Keratinocyte (primary cell): ENCODE results near the gene RASSF9. TPM values are rescaled to one million over a fixed set of nuclear protein-coding genes. Genes with fewer than 3 reads are reported as not detected.
A peak's percentile ranks its signal among the peaks of the same experiment; 100 is the strongest.

Experiments used
- DNase-seq: peaks from one replicate; pipeline ENCODE4 v3.0.0-alpha.2; 2011; ENCODE audit warnings: low read depth, missing footprints, low spot score
- FAIRE-seq: peaks from 2 replicates; lab custom pipeline; 2011; peaks lifted over from hg19 to GRCh38; lab: Jason Lieb, UNC
- H2AFZ ChIP-seq: 2 replicates; pipeline ENCODE4 v1.6.0; 2012; ENCODE audit warnings: low read length, control low read depth, inconsistent platforms; ENCODE audit not compliant: control insufficient read depth
- H3K27ac ChIP-seq: 2 replicates; pipeline ENCODE4 v1.5.1; 2011; ENCODE audit warnings: low read length; ENCODE audit not compliant: control insufficient read depth, insufficient read depth
- H3K27me3 ChIP-seq: 3 replicates; pipeline ENCODE4 v1.6.0; 2011; ENCODE audit warnings: low read length; ENCODE audit not compliant: control insufficient read depth, insufficient read depth; ENCODE audit errors: extremely low read depth
- H3K36me3 ChIP-seq, 2 experiments: 2 replicates in 1 of 2; 3 replicates in 1 of 2; pipeline ENCODE4 v1.5.1; 2011; ENCODE audit warnings: low read length in 2 of 2, mild to moderate bottlenecking in 1 of 2; ENCODE audit not compliant: control insufficient read depth in 2 of 2, insufficient read depth in 2 of 2; ENCODE audit errors: extremely low read depth in 1 of 2
- H3K4me1 ChIP-seq: 3 replicates; pipeline ENCODE4 v1.5.1; 2011; ENCODE audit warnings: low read length; ENCODE audit not compliant: control insufficient read depth, insufficient read depth; ENCODE audit errors: extremely low read depth
- H3K4me2 ChIP-seq: 3 replicates; pipeline ENCODE4 v1.6.0; 2011; ENCODE audit warnings: low read depth, low read length; ENCODE audit not compliant: control insufficient read depth, insufficient read depth; ENCODE audit errors: extremely low read depth
- H3K4me3 ChIP-seq, 3 experiments: fragments of 200-600 bp in 1 of 3; sonication (generic) in 1 of 3; 2 replicates in 2 of 3; 3 replicates in 1 of 3; pipeline ENCODE4 v1.5.1; 2011 to 2016; ENCODE audit warnings: low read length in 3 of 3, mild to moderate bottlenecking in 3 of 3, control low read depth in 2 of 3, inconsistent platforms in 1 of 3, low read depth in 1 of 3, mixed read lengths in 1 of 3, mixed run types in 1 of 3, moderate library complexity in 1 of 3; ENCODE audit not compliant: control insufficient read depth in 2 of 3, insufficient read depth in 2 of 3; ENCODE audit errors: extremely low read depth in 1 of 3
- H3K79me2 ChIP-seq: 2 replicates; pipeline ENCODE4 v1.6.0; 2012; ENCODE audit warnings: low read length; ENCODE audit not compliant: control insufficient read depth, insufficient read depth
- H3K9ac ChIP-seq: 3 replicates; pipeline ENCODE4 v1.6.0; 2011; ENCODE audit warnings: low read length; ENCODE audit not compliant: control insufficient read depth, insufficient read depth; ENCODE audit errors: extremely low read depth
- H3K9me1 ChIP-seq: 3 replicates; pipeline ENCODE4 v1.6.0; 2011; ENCODE audit warnings: low read length; ENCODE audit not compliant: control insufficient read depth, insufficient read depth; ENCODE audit errors: extremely low read depth
- H3K9me3 ChIP-seq: 2 replicates; pipeline ENCODE4 v1.5.1; 2012; ENCODE audit warnings: low read depth, low read length; ENCODE audit not compliant: control insufficient read depth
- H4K20me1 ChIP-seq: 3 replicates; pipeline ENCODE4 v1.6.0; 2011; ENCODE audit warnings: low read length; ENCODE audit not compliant: control insufficient read depth, insufficient read depth; ENCODE audit errors: extremely low read depth
- CTCF ChIP-seq, 3 experiments: IDR thresholded peaks in 1 of 3; conservative IDR thresholded peaks in 1 of 3; optimal IDR thresholded peaks in 1 of 3; 2 replicates in 2 of 3; 3 replicates in 1 of 3; pipeline versions ENCODE3 to v1.5.1; 2011; ENCODE audit warnings: low read length in 3 of 3, mild to moderate bottlenecking in 3 of 3, moderate library complexity in 2 of 3, control low read depth in 1 of 3, inconsistent platforms in 1 of 3; ENCODE audit not compliant: insufficient read depth in 2 of 3; ENCODE audit errors: extremely low read depth in 1 of 3
- EZH2 ChIP-seq: IDR thresholded peaks from one replicate; pipeline ENCODE4 v1.6.1; 2012; ENCODE audit warnings: inconsistent platforms, mild to moderate bottlenecking, low read length, moderate library complexity
- dilution Hi-C: fragments of 300-500 bp; cut with MboI; formaldehyde crosslinking; loops from one replicate; pipeline ENCODE4 v1.7.0; 2020; ENCODE audit warnings: low sequenced_read_pairs; ENCODE audit not compliant: extremely low pct_ligation_motif_present
- polyA plus RNA-seq, 5 experiments: library from polyadenylated mRNA; depleted of rRNA in 3 of 5; stranded (reverse) in 3 of 5; stranded (forward) in 1 of 5; unstranded in 1 of 5; fragments of >200 nt; gene quantifications; 1 replicate in 1 of 5; 2 replicates in 3 of 5; 3 replicates in 1 of 5; pipeline versions ENCODE4 v1.2.1 to v1.2.3, GENCODE V29; 2011 to 2012; ENCODE audit warnings: missing spikeins in 2 of 5, low read depth in 1 of 5, low replicate concordance in 1 of 5

The RASSF9 gene
- polyA plus RNA-seq, 1 donor (not counting 4 experiments of a cell fraction or from before 2014, with no cell fraction given): 4.2 TPM

GRCh38 chr12:85794531-85794930 is 41.7 kb downstream of the RASSF9 start:
- H3K4me3 ChIP-seq: no peak overlapping the region
- no peak for DNase-seq
- dilution Hi-C loops: no loop called here
- no peaks in the 10 kb centered on the region for H3K36me3 ChIP-seq
- H4K20me1 ChIP-seq: no peaks in the 10 kb centered on the region
- H3K27ac ChIP-seq: no peak overlapping the region
- no peaks in the 10 kb centered on the region for H3K9me1 ChIP-seq
- TF ChIP-seq EZH2: no peak
- no peak for TF ChIP-seq CTCF (optimal IDR thresholded peaks at IDR 0.05 in 1 of 3, IDR thresholded peaks at IDR 0.05 in 1 of 3, conservative IDR thresholded peaks at IDR 0.05 in 1 of 3; ENCODE audit: extremely low read depth in 1 of 3, insufficient read depth in 2 of 3, low read length in 3 of 3)
- no peaks in the 10 kb centered on the region for H3K27me3 ChIP-seq
- no peak overlapping the region for H3K9ac ChIP-seq
- H3K4me2 ChIP-seq: no peak overlapping the region
- FAIRE-seq: no peak
- no peaks in the 10 kb centered on the region for H3K4me1 ChIP-seq
- no peaks in the 10 kb centered on the region for H3K79me2 ChIP-seq
- no peaks in the 10 kb centered on the region for H3K9me3 ChIP-seq
- H2AFZ ChIP-seq: no peak overlapping the region

- H2AFZ ChIP-seq: no peak overlapping the region
- peak; percentile 82 for FAIRE-seq
- peak overlapping the region; percentile 7 for H3K9ac ChIP-seq
- H3K27ac ChIP-seq: peak overlapping the region; percentile 66
- no peaks in the 10 kb centered on the region for H3K36me3 ChIP-seq
- no peaks in the 10 kb centered on the region for H3K79me2 ChIP-seq
- H3K9me1 ChIP-seq: no peaks in the 10 kb centered on the region
- dilution Hi-C loops: no loop called here
- H3K4me3 ChIP-seq: no peak overlapping the region
- H4K20me1 ChIP-seq: no peaks in the 10 kb centered on the region
- DNase-seq: no peak
- H3K4me2 ChIP-seq: peak overlapping the region; percentile 56
- H3K27me3 ChIP-seq: no peaks in the 10 kb centered on the region
- peaks cover 19% of the 10 kb centered on the region for H3K4me1 ChIP-seq
- H3K9me3 ChIP-seq: no peaks in the 10 kb centered on the region
- no peak for TF ChIP-seq CTCF (optimal IDR thresholded peaks at IDR 0.05 in 1 of 3, IDR thresholded peaks at IDR 0.05 in 1 of 3, conservative IDR thresholded peaks at IDR 0.05 in 1 of 3; ENCODE audit: extremely low read depth in 1 of 3, insufficient read depth in 2 of 3, low read length in 3 of 3)
- no peak for TF ChIP-seq EZH2
Observed at GRCh38 chr12:85784096-85784720, 52.0 kb downstream of the RASSF9 start.
